HepG2 (cell line): ENCODE results near the gene TRIM27. TPM values are rescaled to one million over a fixed set of nuclear protein-coding genes. Genes with fewer than 3 reads are reported as not detected.

Experiments
- ATAC-seq: fragments of 200-7000 bp; cut with Tn5 transposase; 3 replicates; pipeline ENCODE4 v1.9.1; 2020; ENCODE audit warnings: mild to moderate bottlenecking, moderate library complexity
- BruUV-seq: library from RNA; stranded (reverse); fragments of 400-500 nt; replicated peaks from 2 replicates; lab custom pipeline; 2021; lab: Mats Ljungman, UMichigan
- CTCF ChIA-PET: fragments of 300-600 bp; formaldehyde crosslinking; extraction: SDS; loops from one replicate; lab custom pipeline; 2021; ENCODE audit warnings: low total read pairs, inconsistent platforms, low intra/inter-chr PET ratio; lab: Yijun Ruan, JAX
- POLR2A ChIA-PET: fragments of 350-600 bp; sonication (Branson Sonifier 250); formaldehyde crosslinking; loops from one replicate; lab custom pipeline; 2020; ENCODE audit warnings: antibody characterized with exemption, inconsistent platforms; lab: Yijun Ruan, JAX
- DNase-seq: peaks from one replicate; pipeline ENCODE4 v3.0.0-alpha.2; 2015; ENCODE audit warnings: low spot score
- FAIRE-seq: peaks from 3 replicates; lab custom pipeline; 2011; peaks lifted over from hg19 to GRCh38; lab: Jason Lieb, UNC
- H2AFZ ChIP-seq: one replicate; pipeline ENCODE4 v1.6.1; 2011; ENCODE audit warnings: low read length, inconsistent platforms
- H3K27ac ChIP-seq: fragments of 300-600 bp; 3 replicates; pipeline ENCODE4 v1.8.0; 2011; ENCODE audit warnings: mixed run types, mild to moderate bottlenecking, mixed read lengths, low read length, inconsistent platforms; ENCODE audit not compliant: insufficient read depth; ENCODE audit errors: extremely low read length
- H3K27me3 ChIP-seq, 2 experiments: fragments of 200-600 bp in 1 of 2; 2 replicates in 1 of 2; 3 replicates in 1 of 2; pipeline versions ENCODE4 v1.6.0 to v1.8.0; 2011; ENCODE audit warnings: low read length in 2 of 2, mild to moderate bottlenecking in 2 of 2, moderate library complexity in 2 of 2, inconsistent platforms in 1 of 2; ENCODE audit not compliant: insufficient read depth in 2 of 2, control insufficient read depth in 1 of 2
- H3K36me3 ChIP-seq, 2 experiments: fragments of 200-600 bp in 1 of 2; replicated peaks in 1 of 2; 2 replicates in 1 of 2; 3 replicates in 1 of 2; pipeline versions ENCODE4 v1.5.1 to v1.8.0; 2011; ENCODE audit warnings: low read length in 2 of 2, inconsistent platforms in 1 of 2; ENCODE audit not compliant: insufficient read depth in 2 of 2, control insufficient read depth in 1 of 2
- H3K4me1 ChIP-seq: 2 replicates; pipeline ENCODE4 v1.5.1; 2012; ENCODE audit warnings: low read length, inconsistent platforms; ENCODE audit not compliant: insufficient read depth
- H3K4me2 ChIP-seq: 2 replicates; pipeline ENCODE4 v1.6.0; 2011; ENCODE audit warnings: low read depth, low read length, inconsistent platforms
- H3K4me3 ChIP-seq, 3 experiments: fragments of 200-600 bp in 1 of 3; sonication (generic), shearing (Covaris generic) in 1 of 3; replicated peaks in 1 of 3; 2 replicates each; pipeline ENCODE4 v1.5.1; 2011 to 2016; ENCODE audit warnings: low read length in 3 of 3, inconsistent platforms in 2 of 3, low read depth in 2 of 3, mild to moderate bottlenecking in 2 of 3, control low read depth in 1 of 3, mixed read lengths in 1 of 3; ENCODE audit not compliant: insufficient read depth in 1 of 3
- H3K79me2 ChIP-seq: one replicate; pipeline ENCODE4 v1.6.1; 2011; ENCODE audit warnings: low read length, inconsistent platforms; ENCODE audit not compliant: insufficient read depth
- H3K9ac ChIP-seq: 2 replicates; pipeline ENCODE4 v1.6.0; 2011; ENCODE audit warnings: mild to moderate bottlenecking, low read depth, low read length, inconsistent platforms; ENCODE audit not compliant: insufficient read depth
- H3K9me3 ChIP-seq: 2 replicates; pipeline ENCODE4 v1.5.1; 2012; ENCODE audit warnings: mild to moderate bottlenecking, low read length
- H4K20me1 ChIP-seq: 2 replicates; pipeline ENCODE4 v1.6.0; 2011; ENCODE audit warnings: inconsistent platforms, mild to moderate bottlenecking, low read length, moderate library complexity; ENCODE audit not compliant: insufficient read depth
- DZIP1 ChIP-seq: sonication (generic); formaldehyde crosslinking; IDR thresholded peaks from 2 replicates; pipeline ENCODE4 v1.5.0; 2020; ENCODE audit warnings: mild to moderate bottlenecking, missing genetic modification reagents
- MTA1 ChIP-seq: sonication (generic); formaldehyde crosslinking; IDR thresholded peaks from 2 replicates; pipeline ENCODE4 v1.4.0; 2020; ENCODE audit warnings: missing genetic modification reagents, mild to moderate bottlenecking, borderline replicate concordance
- NRL ChIP-seq: sonication (generic); formaldehyde crosslinking; IDR thresholded peaks from 2 replicates; pipeline ENCODE4 v1.5.0; 2020; ENCODE audit warnings: missing genetic modification reagents, mild to moderate bottlenecking, moderate library complexity, borderline replicate concordance
- PLRG1 ChIP-seq: fragments of 450-650 bp; conservative IDR thresholded peaks from 2 replicates; pipeline ENCODE4 v1.6.1; 2016
- RELA ChIP-seq: sonication (generic); formaldehyde crosslinking; IDR thresholded peaks from 2 replicates; pipeline ENCODE4 v1.4.0; 2020; ENCODE audit warnings: missing genetic modification reagents
- SNAPC5 ChIP-seq: sonication (generic); formaldehyde crosslinking; IDR thresholded peaks from 2 replicates; pipeline ENCODE4 v1.8.1; 2023; ENCODE audit warnings: mild to moderate bottlenecking, missing genetic modification reagents, borderline replicate concordance
- SNRNP70 ChIP-seq: fragments of 200-400 bp; formaldehyde crosslinking; IDR thresholded peaks from 2 replicates; pipeline ENCODE4 v1.6.1; 2017; ENCODE audit warnings: mild to moderate bottlenecking, low read depth, low read length, moderate library complexity
- ZNF354B ChIP-seq: sonication (generic); formaldehyde crosslinking; IDR thresholded peaks from 2 replicates; pipeline ENCODE4 v1.8.0; 2022; ENCODE audit warnings: mild to moderate bottlenecking, missing genetic modification reagents
- WGBS: methylation state at CpG from one replicate; pipeline ENCODE4 v1.1.6; 2017; ENCODE audit warnings: low lambda C conversion rate; 5-methylcytosine and 5-hydroxymethylcytosine counted together
- in situ Hi-C: cut with HindIII; loops from 2 replicates; pipeline ENCODE4 v1.10.0; 2017; ENCODE audit warnings: low pct_unique_long_range_greater_than_20kb; ENCODE audit not compliant: extremely low pct_ligation_motif_present
- intact Hi-C: fragments of 100-400 bp; cut with micrococcal nuclease; formaldehyde crosslinking; loops from one replicate; pipeline ENCODE4 v1.10.0; 2022; ENCODE audit not compliant: unreplicated experiment
- polyA plus RNA-seq, 8 experiments: library from polyadenylated mRNA; depleted of rRNA in 3 of 8; stranded (reverse) in 7 of 8; unstranded in 1 of 8; fragments of >200 nt; fragmentation: Illumina TruSeq in 4 of 8; extraction: Trizol in 4 of 8; gene quantifications; 2 replicates each; pipeline versions ENCODE4 v1.2.1 to v1.2.3, GENCODE V29; 2011 to 2016; ENCODE audit warnings: low read depth in 4 of 8, missing spikeins in 1 of 8, mixed read lengths in 1 of 8; ENCODE audit not compliant: insufficient read depth in 1 of 8
- total RNA-seq, 5 experiments: library from RNA; depleted of rRNA; stranded (reverse); fragments of >200 nt; fragmentation: Illumina TruSeq; extraction: Trizol; gene quantifications; 2 replicates each; pipeline ENCODE4 v1.2.3, GENCODE V29; 2016; ENCODE audit warnings: low read depth in 1 of 5
- TF ChIP-seq, protein P1 (sequence below): sonication (generic); formaldehyde crosslinking; IDR thresholded peaks from 2 replicates; pipeline ENCODE4 v1.4.0; 2020; ENCODE audit warnings: mild to moderate bottlenecking, missing genetic modification reagents
- TF ChIP-seq, protein P2 (sequence below): sonication (generic); formaldehyde crosslinking; IDR thresholded peaks from 2 replicates; pipeline ENCODE4 v1.4.0; 2020; ENCODE audit warnings: missing genetic modification reagents

Gene TRIM27
- total and polyA plus RNA-seq, 2 of the 13 experiments (the other 11 are each of a cell fraction or from before 2014, with no cell fraction given), result 88.6 to 112 TPM

- in situ Hi-C loops, result no loop called here
- no peak for DNase-seq
- H3K4me2 ChIP-seq, result no peak overlapping the region
- H3K4me1 ChIP-seq, result peaks cover 11% of the 10 kb centered on the region
- H3K27ac ChIP-seq, result no peak overlapping the region
- H3K79me2 ChIP-seq, result peaks cover 9% of the 10 kb centered on the region
- POLR2A ChIA-PET, result no interaction called here
- no peaks in the 10 kb centered on the region for H3K9me3 ChIP-seq
- H3K27me3 ChIP-seq, result no peaks in the 10 kb centered on the region; a peak in 2 of 5 replicates
- CTCF ChIA-PET, result no interaction called here
- TF ChIP-seq MTA1 (no peak), ZNF354B (CRISPR knock-in tag) (no peak), DZIP1 (CRISPR knock-in tag) (no peak), RELA (no peak), SNAPC5 (CRISPR knock-in tag) (no peak), NRL (CRISPR knock-in tag) (no peak), SNRNP70 (no peak), PLRG1 (no peak)
- TF ChIP-seq, protein P1, sequence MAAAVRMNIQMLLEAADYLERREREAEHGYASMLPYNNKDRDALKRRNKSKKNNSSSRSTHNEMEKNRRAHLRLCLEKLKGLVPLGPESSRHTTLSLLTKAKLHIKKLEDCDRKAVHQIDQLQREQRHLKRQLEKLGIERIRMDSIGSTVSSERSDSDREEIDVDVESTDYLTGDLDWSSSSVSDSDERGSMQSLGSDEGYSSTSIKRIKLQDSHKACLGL (CRISPR knock-in tag), result no peak
- TF ChIP-seq, protein P2, sequence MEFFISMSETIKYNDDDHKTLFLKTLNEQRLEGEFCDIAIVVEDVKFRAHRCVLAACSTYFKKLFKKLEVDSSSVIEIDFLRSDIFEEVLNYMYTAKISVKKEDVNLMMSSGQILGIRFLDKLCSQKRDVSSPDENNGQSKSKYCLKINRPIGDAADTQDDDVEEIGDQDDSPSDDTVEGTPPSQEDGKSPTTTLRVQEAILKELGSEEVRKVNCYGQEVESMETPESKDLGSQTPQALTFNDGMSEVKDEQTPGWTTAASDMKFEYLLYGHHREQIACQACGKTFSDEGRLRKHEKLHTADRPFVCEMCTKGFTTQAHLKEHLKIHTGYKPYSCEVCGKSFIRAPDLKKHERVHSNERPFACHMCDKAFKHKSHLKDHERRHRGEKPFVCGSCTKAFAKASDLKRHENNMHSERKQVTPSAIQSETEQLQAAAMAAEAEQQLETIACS (CRISPR knock-in tag), result no peak
- H3K36me3 ChIP-seq, result no peaks in the 10 kb centered on the region
- H4K20me1 ChIP-seq, result no peaks in the 10 kb centered on the region
- WGBS, result 55% methylated on average over 5 of the region's 5 CpGs
- H2AFZ ChIP-seq, result peak overlapping the region; percentile 64
- no peak for FAIRE-seq
- no peak overlapping the region for H3K9ac ChIP-seq
- no peak overlapping the region for H3K4me3 ChIP-seq
- no peak for ATAC-seq
- no TSS peak for BruUV-seq
- intact Hi-C loops, result no loop called here
Observed at GRCh38 chr6:28927846-28928245, 4.1 kb upstream of the TRIM27 start.
